H9 (cell line): ENCODE measurements around the gene FADD. TPM values are rescaled to one million over a fixed set of nuclear protein-coding genes. Genes with fewer than 3 reads are reported as not detected.
"Not testable (repeated sequence)": the region's sequence is repeated elsewhere in the genome, so short reads cannot be mapped to it uniquely, and the experiment has no call there.

Experiments
- DNase-seq: peaks from one replicate; pipeline ENCODE4 v3.0.0-alpha.2; 2017
- H2AFZ ChIP-seq: one replicate; pipeline ENCODE4 v1.6.1; 2013; ENCODE audit warnings: mild to moderate bottlenecking, low read length, control low read depth, moderate library complexity
- H2AK5ac ChIP-seq: 2 replicates; pipeline ENCODE4 v1.6.1; 2013; ENCODE audit warnings: low read length, control low read depth, mixed read lengths; ENCODE audit not compliant: insufficient read length
- H2BK120ac ChIP-seq: one replicate; pipeline ENCODE4 v1.6.1; 2013; ENCODE audit warnings: low read depth, mild to moderate bottlenecking, low read length, control low read depth, inconsistent platforms; ENCODE audit not compliant: poor library complexity, severe bottlenecking
- H2BK12ac ChIP-seq: 2 replicates; pipeline ENCODE4 v1.6.1; 2013; ENCODE audit warnings: low read length, control low read depth, mixed read lengths, low read depth; ENCODE audit not compliant: insufficient read length
- H2BK15ac ChIP-seq: 2 replicates; pipeline ENCODE4 v1.6.1; 2013; ENCODE audit warnings: low read depth, low read length, control low read depth
- H2BK20ac ChIP-seq: one replicate; pipeline ENCODE4 v1.6.1; 2013; ENCODE audit warnings: low read depth, mild to moderate bottlenecking, low read length, control low read depth, inconsistent platforms; ENCODE audit not compliant: poor library complexity, severe bottlenecking
- H2BK5ac ChIP-seq: 2 replicates; pipeline ENCODE4 v1.6.1; 2013; ENCODE audit warnings: low read length, control low read depth, mixed read lengths; ENCODE audit not compliant: insufficient read length
- H3K14ac ChIP-seq: 2 replicates; pipeline ENCODE4 v1.6.1; 2013; ENCODE audit warnings: low read length, control low read depth; ENCODE audit not compliant: insufficient read depth
- H3K18ac ChIP-seq: 2 replicates; pipeline ENCODE4 v1.6.1; 2013; ENCODE audit warnings: low read depth, mild to moderate bottlenecking, mixed read lengths, low read length, control low read depth; ENCODE audit not compliant: insufficient read length
- H3K23ac ChIP-seq: 2 replicates; pipeline ENCODE4 v1.6.1; 2013; ENCODE audit warnings: low read length, control low read depth, mixed read lengths, low read depth; ENCODE audit not compliant: insufficient read length
- H3K23me2 ChIP-seq: 2 replicates; pipeline ENCODE4 v1.6.1; 2013; ENCODE audit warnings: low read depth, mild to moderate bottlenecking, mixed read lengths, low read length, control low read depth; ENCODE audit not compliant: insufficient read length, poor library complexity, severe bottlenecking
- H3K27ac ChIP-seq: 2 replicates; pipeline ENCODE4 v1.5.1; 2013; ENCODE audit warnings: low read length, control low read depth, mixed read lengths, low read depth; ENCODE audit not compliant: insufficient read length
- H3K27me3 ChIP-seq: 2 replicates; pipeline ENCODE4 v1.6.1; 2013; ENCODE audit warnings: low read length, control low read depth, inconsistent platforms; ENCODE audit not compliant: insufficient read depth
- H3K4ac ChIP-seq: 2 replicates; pipeline ENCODE4 v1.6.1; 2013; ENCODE audit warnings: low read depth, mild to moderate bottlenecking, control low read depth, inconsistent platforms, low read length, moderate library complexity
- H3K4me1 ChIP-seq: 2 replicates; pipeline ENCODE4 v1.6.1; 2013; ENCODE audit warnings: low read length, control low read depth, inconsistent platforms; ENCODE audit not compliant: insufficient read depth
- H3K4me2 ChIP-seq: 2 replicates; pipeline ENCODE4 v1.6.1; 2013; ENCODE audit warnings: low read length, control low read depth, mixed read lengths; ENCODE audit not compliant: insufficient read length, insufficient read depth
- H3K56ac ChIP-seq: 2 replicates; pipeline ENCODE4 v1.6.1; 2013; ENCODE audit warnings: low read depth, mild to moderate bottlenecking, mixed read lengths, low read length, control low read depth; ENCODE audit not compliant: insufficient read length
- H3K79me1 ChIP-seq: 2 replicates; pipeline ENCODE4 v1.6.1; 2013; ENCODE audit warnings: low read depth, mild to moderate bottlenecking, moderate library complexity, low read length, control low read depth, inconsistent platforms; ENCODE audit not compliant: insufficient read depth, poor library complexity, severe bottlenecking
- H3K79me2 ChIP-seq: 2 replicates; pipeline ENCODE4 v1.6.1; 2013; ENCODE audit warnings: low read length, control low read depth, inconsistent platforms; ENCODE audit not compliant: insufficient read depth
- H3K9ac ChIP-seq: 2 replicates; pipeline ENCODE4 v1.6.1; 2013; ENCODE audit warnings: low read length, control low read depth, mixed read lengths; ENCODE audit not compliant: insufficient read length; ENCODE audit errors: extremely low read depth
- H3K9me3 ChIP-seq: one replicate; pipeline ENCODE4 v1.6.1; 2013; ENCODE audit warnings: low read depth, low read length, inconsistent platforms; ENCODE audit not compliant: control insufficient read depth
- H3T11ph ChIP-seq: one replicate; pipeline ENCODE4 v1.6.1; 2013; ENCODE audit warnings: mild to moderate bottlenecking, low read length, control low read depth, inconsistent platforms
- H4K20me1 ChIP-seq: one replicate; pipeline ENCODE4 v1.6.1; 2013; ENCODE audit not compliant: control insufficient read depth, insufficient read length, insufficient read depth
- H4K5ac ChIP-seq: 2 replicates; pipeline ENCODE4 v1.6.1; 2013; ENCODE audit warnings: low read depth, mild to moderate bottlenecking, mixed read lengths, low read length, control low read depth; ENCODE audit not compliant: insufficient read length
- H4K8ac ChIP-seq: replicated peaks from 2 replicates; pipeline ENCODE4 v1.6.1; 2013; ENCODE audit warnings: low read length, control low read depth, mixed read lengths, low read depth; ENCODE audit not compliant: insufficient read length
- H4K91ac ChIP-seq: 2 replicates; pipeline ENCODE4 v1.6.1; 2013; ENCODE audit warnings: low read depth, mild to moderate bottlenecking, moderate library complexity, mixed read lengths, low read length, control low read depth; ENCODE audit not compliant: insufficient read length
- H3K27ac Mint-ChIP-seq, 3 experiments: 2 replicates in 2 of 3; 3 replicates in 1 of 3; pipeline ENCODE4 v1.8.0; 2020 to 2021; ENCODE audit warnings: mixed read lengths in 3 of 3, mild to moderate bottlenecking in 1 of 3, moderate library complexity in 1 of 3
- H3K27me3 Mint-ChIP-seq: 2 replicates; pipeline ENCODE4 v1.8.0; 2021; ENCODE audit warnings: low read depth, mild to moderate bottlenecking, moderate library complexity, mixed read lengths
- H3K36me3 Mint-ChIP-seq, 3 experiments: 2 replicates in 2 of 3; 3 replicates in 1 of 3; pipeline ENCODE4 v1.8.0; 2020 to 2021; ENCODE audit warnings: low read depth in 3 of 3, mixed read lengths in 3 of 3; ENCODE audit not compliant: insufficient read depth in 1 of 3
- H3K4me1 Mint-ChIP-seq, 2 experiments: 2 replicates each; pipeline ENCODE4 v1.8.0; 2020; ENCODE audit warnings: mixed read lengths in 2 of 2
- H3K4me3 Mint-ChIP-seq, 2 experiments: 2 replicates in 1 of 2; 3 replicates in 1 of 2; pipeline ENCODE4 v1.8.0; 2020 to 2021; ENCODE audit warnings: mild to moderate bottlenecking in 2 of 2, mixed read lengths in 2 of 2, moderate library complexity in 1 of 2
- H3K9me3 Mint-ChIP-seq, 2 experiments: 2 replicates in 1 of 2; 3 replicates in 1 of 2; pipeline ENCODE4 v1.8.0; 2020; ENCODE audit warnings: mild to moderate bottlenecking in 2 of 2, mixed read lengths in 2 of 2, moderate library complexity in 1 of 2
- CTCF ChIP-seq: fragments of 200-600 bp; sonication (generic); conservative IDR thresholded peaks from 3 replicates; pipeline ENCODE4 v1.8.0; 2021; ENCODE audit warnings: antibody characterized with exemption, mild to moderate bottlenecking
- WGBS: extraction: QIAGEN DNeasy Blood & Tissue Kit; methylation state at CpG from one replicate; pipeline ENCODE4 v1.1.7; 2013; ENCODE audit warnings: missing lambda C conversion rate, low lambda C conversion rate, mixed read lengths; ENCODE audit not compliant: insufficient read length; ENCODE audit errors: extremely low coverage; 5-methylcytosine and 5-hydroxymethylcytosine counted together
- total RNA-seq: library from RNA; stranded (reverse); gene quantifications from 2 replicates; pipeline ENCODE4 v1.2.1, GENCODE V29; 2021

FADD gene
- total RNA-seq, 1 experiment from 2014 or later: 51.1 TPM

- no peak overlapping the region for H2BK20ac ChIP-seq
- H2BK120ac ChIP-seq: no peak overlapping the region
- H4K8ac ChIP-seq: no peak overlapping the region
- H3K27ac Mint-ChIP-seq: no peak overlapping the region
- H3K4ac ChIP-seq: no peak overlapping the region
- peaks cover 11% of the 10 kb centered on the region for H3K79me2 ChIP-seq
- WGBS: no CpG with 5 or more reads among the region's 10 CpGs
- H3T11ph ChIP-seq: no peak overlapping the region
- H2AFZ ChIP-seq: no peak overlapping the region
- peaks cover 3% of the 10 kb centered on the region for H4K20me1 ChIP-seq
- H2BK12ac ChIP-seq: no peak overlapping the region
- no peak overlapping the region for H4K5ac ChIP-seq
- H3K4me3 Mint-ChIP-seq: no peak overlapping the region
- H3K9me3 Mint-ChIP-seq: peaks cover 0 to 5% of the 10 kb centered on the region in 2 experiments; a peak in 3 of 5 replicates
- H3K23me2 ChIP-seq: peaks cover 14% of the 10 kb centered on the region
- H3K4me1 Mint-ChIP-seq: peaks cover 21 to 30% of the 10 kb centered on the region in 2 experiments
- no peak overlapping the region for H3K27ac ChIP-seq
- no peak overlapping the region for H3K18ac ChIP-seq
- H3K79me1 ChIP-seq: peaks cover 6% of the 10 kb centered on the region
- H3K14ac ChIP-seq: no peak overlapping the region
- H2BK5ac ChIP-seq: no peak overlapping the region
- peaks cover 7 to 10% (median 9%) of the 10 kb centered on the region in 3 experiments; a peak in 6 of 7 replicates for H3K36me3 Mint-ChIP-seq
- peaks cover 4% of the 10 kb centered on the region for H3K27me3 Mint-ChIP-seq
- no peak overlapping the region for H4K91ac ChIP-seq
- H3K4me1 ChIP-seq: no peaks in the 10 kb centered on the region
- no peaks in the 10 kb centered on the region for H3K9me3 ChIP-seq
- H3K27me3 ChIP-seq: no peaks in the 10 kb centered on the region
- no peak overlapping the region for H2BK15ac ChIP-seq
- no peak overlapping the region for H3K9ac ChIP-seq
- no peak overlapping the region for H3K23ac ChIP-seq
- no peak overlapping the region for H3K56ac ChIP-seq
- no peak overlapping the region for H3K4me2 ChIP-seq
- no peak for DNase-seq
- H2AK5ac ChIP-seq: no peak overlapping the region
- TF ChIP-seq CTCF: no peak
Observed at GRCh38 chr11:70200212-70200844, 2.8 kb upstream of the FADD start.

- peaks cover 28 to 32% of the 10 kb centered on the region in 2 experiments for H3K4me1 Mint-ChIP-seq
- not testable (repeated sequence) for H3K9ac ChIP-seq, H3K14ac ChIP-seq, H2BK15ac ChIP-seq, H2BK120ac ChIP-seq, H3T11ph ChIP-seq, H3K4me1 ChIP-seq, H2AFZ ChIP-seq, H3K23ac ChIP-seq, H4K8ac ChIP-seq, H4K20me1 ChIP-seq, H4K91ac ChIP-seq, H3K4ac ChIP-seq, H3K27ac ChIP-seq, H3K27ac Mint-ChIP-seq, H2BK5ac ChIP-seq, H2AK5ac ChIP-seq, H3K18ac ChIP-seq, H2BK12ac ChIP-seq, H3K79me1 ChIP-seq, H4K5ac ChIP-seq, DNase-seq, H3K27me3 ChIP-seq, H3K4me2 ChIP-seq, H2BK20ac ChIP-seq, H3K27me3 Mint-ChIP-seq, H3K9me3 Mint-ChIP-seq, H3K4me3 Mint-ChIP-seq, H3K56ac ChIP-seq, H3K9me3 ChIP-seq
- H3K36me3 Mint-ChIP-seq: peaks cover 11 to 17% (median 12%) of the 10 kb centered on the region in 3 experiments; a peak in 6 of 7 replicates
- H3K79me2 ChIP-seq: peaks cover 15% of the 10 kb centered on the region
- WGBS: no CpG with 5 or more reads among the region's 3 CpGs
- peaks cover 14% of the 10 kb centered on the region for H3K23me2 ChIP-seq
Observed at GRCh38 chr11:70201047-70201446, 2.0 kb upstream of the FADD start.
